ENCODE data around the gene CDT1. TPM values are rescaled to one million over a fixed set of nuclear protein-coding genes. Genes with fewer than 3 reads are reported as not detected.
A peak's percentile ranks its signal among the peaks of the same experiment; 100 is the strongest.

The CDT1 gene
- total RNA-seq, 1 experiment from 2014 or later: 97.7 TPM

DNA sequence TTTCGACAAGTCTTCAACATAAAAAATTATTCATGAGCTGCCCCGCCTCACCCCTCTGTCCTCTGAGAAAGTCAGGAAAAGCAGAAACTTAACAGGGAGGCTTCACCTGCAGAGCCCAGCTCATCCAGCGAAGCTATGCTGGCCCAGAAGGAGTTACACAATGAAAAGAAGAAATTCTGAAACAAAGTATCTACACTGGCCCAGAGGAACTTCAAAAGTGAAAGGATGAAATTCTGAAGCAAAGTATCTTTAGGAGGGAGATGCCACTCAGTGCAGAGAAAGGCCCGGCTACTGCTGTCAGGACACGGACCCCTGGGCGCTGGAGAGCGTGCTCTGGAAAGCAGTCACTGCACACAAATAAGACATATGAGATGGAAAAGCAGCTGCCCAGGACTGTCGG lies 51.6 kb downstream of the CDT1 start:
- 0 out of 2 replicates have a peak, but pooled peaks cover 4% of the 10 kb centered on the region for H3K36me3 ChIP-seq (ENCODE audit: control insufficient read depth, insufficient read depth, low read length)

DNA sequence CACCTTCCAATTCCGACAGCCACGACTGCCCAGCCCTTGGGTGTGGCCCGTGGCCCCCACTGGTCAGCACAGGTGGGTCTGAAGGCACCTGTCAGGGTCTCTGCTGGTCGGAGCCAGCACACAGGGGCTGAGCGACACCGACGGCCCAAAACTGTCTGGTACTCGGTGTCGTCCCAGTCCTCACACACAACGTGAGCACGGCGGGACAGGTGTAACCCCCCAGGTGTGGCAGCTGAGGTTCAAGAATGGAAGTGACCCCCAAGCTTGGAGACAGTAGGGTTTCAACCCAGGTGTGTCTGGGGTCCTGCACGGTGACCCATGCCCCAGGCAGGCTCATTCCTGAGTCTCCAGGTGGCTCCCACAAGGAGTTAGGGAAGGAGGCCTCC lies 52.1 kb downstream of the CDT1 start:
- Mint-ChIP-seq H3K4me3 (ENCODE audit: unreplicated experiment) (peak overlapping the region; percentile 95), H3K4me1 (ENCODE audit: low read depth, unreplicated experiment) (peaks cover 18% of the 10 kb centered on the region), H3K36me3 (ENCODE audit: insufficient read depth, unreplicated experiment) (peaks cover 34% of the 10 kb centered on the region), H3K27ac (ENCODE audit: unreplicated experiment) (peak overlapping the region; percentile 87), H3K9me3 (ENCODE audit: unreplicated experiment) (no peaks in the 10 kb centered on the region), H3K27me3 (ENCODE audit: insufficient read depth, unreplicated experiment) (no peaks in the 10 kb centered on the region)
- intact Hi-C loops (cut with micrococcal nuclease; ENCODE audit: unreplicated experiment): loop anchor here (5.0 kb wide), 1 partner anchor 358 kb away; no protein-coding TSS in a partner anchor
- no peaks in the 10 kb centered on the region for H3K27me3 ChIP-seq (replicated peaks; ENCODE audit: control insufficient read depth, insufficient read depth, low read length)
- H3K4me3 ChIP-seq (ENCODE audit: low read depth, low read length): peak overlapping the region; percentile 86
- no peak for DNase-seq
- H3K36me3 ChIP-seq (ENCODE audit: control insufficient read depth, insufficient read depth, low read length): 0 out of 2 replicates have a peak, but pooled peaks cover 6% of the 10 kb centered on the region
- BruUV-seq (replicated peaks): TSS peak; percentile 25
- ChIA-PET CTCF (no interaction called here), POLR2A (no interaction called here)
- H3K9me3 ChIP-seq: no peaks in the 10 kb centered on the region
- TF ChIP-seq, protein P1, sequence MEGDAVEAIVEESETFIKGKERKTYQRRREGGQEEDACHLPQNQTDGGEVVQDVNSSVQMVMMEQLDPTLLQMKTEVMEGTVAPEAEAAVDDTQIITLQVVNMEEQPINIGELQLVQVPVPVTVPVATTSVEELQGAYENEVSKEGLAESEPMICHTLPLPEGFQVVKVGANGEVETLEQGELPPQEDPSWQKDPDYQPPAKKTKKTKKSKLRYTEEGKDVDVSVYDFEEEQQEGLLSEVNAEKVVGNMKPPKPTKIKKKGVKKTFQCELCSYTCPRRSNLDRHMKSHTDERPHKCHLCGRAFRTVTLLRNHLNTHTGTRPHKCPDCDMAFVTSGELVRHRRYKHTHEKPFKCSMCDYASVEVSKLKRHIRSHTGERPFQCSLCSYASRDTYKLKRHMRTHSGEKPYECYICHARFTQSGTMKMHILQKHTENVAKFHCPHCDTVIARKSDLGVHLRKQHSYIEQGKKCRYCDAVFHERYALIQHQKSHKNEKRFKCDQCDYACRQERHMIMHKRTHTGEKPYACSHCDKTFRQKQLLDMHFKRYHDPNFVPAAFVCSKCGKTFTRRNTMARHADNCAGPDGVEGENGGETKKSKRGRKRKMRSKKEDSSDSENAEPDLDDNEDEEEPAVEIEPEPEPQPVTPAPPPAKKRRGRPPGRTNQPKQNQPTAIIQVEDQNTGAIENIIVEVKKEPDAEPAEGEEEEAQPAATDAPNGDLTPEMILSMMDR (IDR thresholded peaks at IDR 0.05; ENCODE audit: insufficient read depth in 1 of 2, low read depth in 1 of 2, low read length in 1 of 2, severe bottlenecking in 1 of 2, unreplicated experiment in 1 of 2): no peak
- peaks cover 11% of the 10 kb centered on the region for H3K4me1 ChIP-seq

More for the DNA sequence above, 51.6 kb downstream of the CDT1 start:
- ChIA-PET CTCF (no interaction called here), POLR2A (no interaction called here)
- peak overlapping the region; percentile 87 for H3K27ac Mint-ChIP-seq (ENCODE audit: unreplicated experiment)
- Histone ChIP-seq H3K4me1 (peaks cover 11% of the 10 kb centered on the region), H3K9me3 (no peaks in the 10 kb centered on the region), H3K4me3 (ENCODE audit: low read depth, low read length) (no peak overlapping the region), H3K27me3 (replicated peaks; ENCODE audit: control insufficient read depth, insufficient read depth, low read length) (no peaks in the 10 kb centered on the region)
- no TSS peak for BruUV-seq (replicated peaks)
- TF ChIP-seq, protein P1 (IDR thresholded peaks at IDR 0.05; ENCODE audit: insufficient read depth in 1 of 2, low read depth in 1 of 2, low read length in 1 of 2, severe bottlenecking in 1 of 2, unreplicated experiment in 1 of 2): no peak
- H3K9me3 Mint-ChIP-seq (ENCODE audit: unreplicated experiment): no peaks in the 10 kb centered on the region
- H3K4me1 Mint-ChIP-seq (ENCODE audit: low read depth, unreplicated experiment): peaks cover 18% of the 10 kb centered on the region
- peaks cover 34% of the 10 kb centered on the region for H3K36me3 Mint-ChIP-seq (ENCODE audit: insufficient read depth, unreplicated experiment)
- no peaks in the 10 kb centered on the region for H3K27me3 Mint-ChIP-seq (ENCODE audit: insufficient read depth, unreplicated experiment)
- no peak for DNase-seq
- peak overlapping the region; percentile 95 for H3K4me3 Mint-ChIP-seq (ENCODE audit: unreplicated experiment)
- intact Hi-C loops (cut with micrococcal nuclease; ENCODE audit: unreplicated experiment): loop anchor here (5.0 kb wide), 1 partner anchor 358 kb away; no protein-coding TSS in a partner anchor

GRCh38 chr16:88856122-88856827 lies 52.7 kb downstream of the CDT1 start:
- Histone ChIP-seq H3K36me3 (ENCODE audit: control insufficient read depth, insufficient read depth, low read length) (0 out of 2 replicates have a peak, but pooled peaks cover 6% of the 10 kb centered on the region), H3K27me3 (replicated peaks; ENCODE audit: control insufficient read depth, insufficient read depth, low read length) (no peaks in the 10 kb centered on the region), H3K4me3 (ENCODE audit: low read depth, low read length) (peak overlapping the region; percentile 86), H3K4me1 (peaks cover 11% of the 10 kb centered on the region), H3K9me3 (no peaks in the 10 kb centered on the region)
- ChIA-PET POLR2A (interaction anchor here (0.6 to 2.1 kb wide), 3 partner anchors 12 to 44 kb away, joined by 3 to 13 read pairs (median 3); partner anchors contain the start of gene APRT), CTCF (interaction anchor here (0.8 to 2.4 kb wide), 4 partner anchors 10 to 119 kb away, joined by 3 to 18 read pairs (median 11); partner anchors contain the start of gene APRT)
- peaks cover 34% of the 10 kb centered on the region for H3K36me3 Mint-ChIP-seq (ENCODE audit: insufficient read depth, unreplicated experiment)
- DNase-seq: peak; percentile 58 to 74
- H3K27ac Mint-ChIP-seq (ENCODE audit: unreplicated experiment): peak overlapping the region; percentile 98
- H3K27me3 Mint-ChIP-seq (ENCODE audit: insufficient read depth, unreplicated experiment): no peaks in the 10 kb centered on the region
- peaks cover 18% of the 10 kb centered on the region for H3K4me1 Mint-ChIP-seq (ENCODE audit: low read depth, unreplicated experiment)
- no TSS peak for BruUV-seq (replicated peaks)
- H3K9me3 Mint-ChIP-seq (ENCODE audit: unreplicated experiment): no peaks in the 10 kb centered on the region
- H3K4me3 Mint-ChIP-seq (ENCODE audit: unreplicated experiment): peak overlapping the region; percentile 95
- intact Hi-C loops (cut with micrococcal nuclease; ENCODE audit: unreplicated experiment): loop anchor here (5.0 kb wide), 1 partner anchor 359 kb away; no protein-coding TSS in a partner anchor
- TF ChIP-seq, protein P1 (IDR thresholded peaks at IDR 0.05; ENCODE audit: insufficient read depth in 1 of 2, low read depth in 1 of 2, low read length in 1 of 2, severe bottlenecking in 1 of 2, unreplicated experiment in 1 of 2): no peak
